K562 (cell line): ENCODE data around the gene RTN4. TPM values are rescaled to one million over a fixed set of nuclear protein-coding genes. Genes with fewer than 3 reads are reported as not detected.

Experiments used
- ATAC-seq: fragments of 200-7000 bp; cut with Tn5 transposase; 3 replicates; pipeline ENCODE4 v1.9.1; 2020; ENCODE audit warnings: moderate library complexity
- BruUV-seq: library from RNA; stranded (reverse); fragments of 400-500 nt; replicated peaks from 2 replicates; lab custom pipeline; 2021; lab: Mats Ljungman, UMichigan
- CTCF ChIA-PET: fragments of 300-600 bp; formaldehyde crosslinking; extraction: SDS; loops from one replicate; lab custom pipeline; 2021; ENCODE audit warnings: low intra/inter-chr PET ratio; lab: Yijun Ruan, JAX
- POLR2A ChIA-PET: fragments of 300-600, 350-650 bp; sonication (Branson Sonifier 250); formaldehyde crosslinking; extraction: SDS; loops from one replicate; lab custom pipeline; 2021; ENCODE audit warnings: antibody characterized with exemption, inconsistent platforms; lab: Yijun Ruan, JAX
- DNase-seq, 4 experiments: peaks; one replicate each; pipeline versions ENCODE4 v3.0.0 to v3.0.0-alpha.2; 2011 to 2018; ENCODE audit warnings: low spot score in 3 of 4, mixed read lengths in 3 of 4; ENCODE audit errors: extremely low read depth in 1 of 4
- FAIRE-seq: peaks from 2 replicates; lab custom pipeline; 2011; peaks lifted over from hg19 to GRCh38; lab: Jason Lieb, UNC
- H2AFZ ChIP-seq: 2 replicates; pipeline ENCODE4 v1.6.0; 2011; ENCODE audit warnings: low read depth, low read length, control low read depth, inconsistent platforms
- H3K27ac ChIP-seq: fragments of 200-600 bp; 3 replicates; pipeline ENCODE4 v1.8.0; 2011; ENCODE audit warnings: low read depth, mild to moderate bottlenecking, control low read depth, inconsistent platforms, low read length, moderate library complexity, mixed read lengths; ENCODE audit errors: extremely low read depth
- H3K27me3 ChIP-seq, 2 experiments: fragments of 300-600 bp in 1 of 2; 2 replicates in 1 of 2; 3 replicates in 1 of 2; pipeline versions ENCODE4 v1.6.0 to v1.8.0; 2011; ENCODE audit warnings: inconsistent platforms in 2 of 2, low read length in 2 of 2, mild to moderate bottlenecking in 1 of 2, mixed read lengths in 1 of 2, moderate library complexity in 1 of 2; ENCODE audit not compliant: control insufficient read depth in 2 of 2, insufficient read depth in 2 of 2
- H3K36me3 ChIP-seq: fragments of 300-600 bp; 3 replicates; pipeline ENCODE4 v1.8.0; 2011; ENCODE audit warnings: mild to moderate bottlenecking, low read length, inconsistent platforms; ENCODE audit not compliant: control insufficient read depth, insufficient read depth
- H3K4me1 ChIP-seq, 2 experiments: fragments of 200-600 bp in 1 of 2; replicated peaks in 1 of 2; 2 replicates in 1 of 2; 3 replicates in 1 of 2; pipeline versions ENCODE4 v1.5.1 to v1.8.0; 2011; ENCODE audit warnings: inconsistent platforms in 2 of 2, low read length in 2 of 2, mild to moderate bottlenecking in 1 of 2, mixed read lengths in 1 of 2, moderate library complexity in 1 of 2; ENCODE audit not compliant: control insufficient read depth in 2 of 2, insufficient read depth in 2 of 2
- H3K4me2 ChIP-seq: 2 replicates; pipeline ENCODE4 v1.6.1; 2011; ENCODE audit warnings: low read length, control low read depth, inconsistent platforms, mixed read lengths; ENCODE audit not compliant: insufficient read depth
- H3K4me3 ChIP-seq: fragments of 200-600 bp; sonication (generic), shearing (Covaris generic); 2 replicates; pipeline ENCODE4 v1.5.1; 2016; ENCODE audit warnings: control low read depth, inconsistent platforms
- H3K79me2 ChIP-seq: fragments of 200-600 bp; 3 replicates; pipeline ENCODE4 v1.8.0; 2011; ENCODE audit warnings: low read length, inconsistent platforms; ENCODE audit not compliant: control insufficient read depth, insufficient read depth
- H3K9ac ChIP-seq, 2 experiments: 2 replicates each; pipeline versions ENCODE4 v1.6.0 to v1.6.1; 2011; ENCODE audit warnings: low read depth in 2 of 2, low read length in 2 of 2, control low read depth in 1 of 2, inconsistent platforms in 1 of 2, mild to moderate bottlenecking in 1 of 2, mixed read lengths in 1 of 2; ENCODE audit not compliant: insufficient read depth in 1 of 2
- H3K9me1 ChIP-seq: one replicate; pipeline ENCODE4 v1.6.0; 2011; ENCODE audit warnings: inconsistent platforms, mild to moderate bottlenecking, low read length, moderate library complexity; ENCODE audit not compliant: control insufficient read depth, insufficient read depth
- H3K9me3 ChIP-seq: replicated peaks from 2 replicates; pipeline ENCODE4 v1.5.1; 2011; ENCODE audit warnings: low read depth, low read length, inconsistent platforms; ENCODE audit not compliant: control insufficient read depth, insufficient read depth
- H4K20me1 ChIP-seq: replicated peaks from 2 replicates; pipeline ENCODE4 v1.6.1; 2011; ENCODE audit warnings: low read length, inconsistent platforms, mixed read lengths; ENCODE audit not compliant: control insufficient read depth, insufficient read depth
- GABPB2 ChIP-seq: fragments of 250-450 bp; sonication (Bioruptor Pico); conservative IDR thresholded peaks from 2 replicates; pipeline ENCODE4 v1.5.1; 2021; ENCODE audit warnings: mild to moderate bottlenecking
- HDAC2 ChIP-seq: fragments of 450-650 bp; IDR thresholded peaks from 2 replicates; pipeline ENCODE4 v1.6.1; 2016; ENCODE audit warnings: mild to moderate bottlenecking
- MTA2 ChIP-seq: fragments of 450-650 bp; IDR thresholded peaks from 2 replicates; pipeline ENCODE4 v1.6.1; 2016; ENCODE audit warnings: low read depth
- WGBS: fragments of 100-300 bp; shearing (Covaris generic); methylation state at CpG from one replicate; pipeline ENCODE4 v1.1.6; 2016; ENCODE audit warnings: low coverage, mixed read lengths; ENCODE audit not compliant: insufficient coverage; ENCODE audit errors: missing lambda C conversion rate; 5-methylcytosine and 5-hydroxymethylcytosine counted together
- in situ Hi-C: fragments of 300-500 bp; cut with MboI; formaldehyde crosslinking; loops from 4 replicates; pipeline ENCODE4 v1.15.0; 2018; ENCODE audit warnings: inconsistent platforms, mixed read lengths
- intact Hi-C: fragments of 100-400 bp; cut with micrococcal nuclease; formaldehyde crosslinking; loops from 2 replicates; pipeline ENCODE4 v1.14.2; 2022
- polyA plus RNA-seq, 8 experiments: library from polyadenylated mRNA; depleted of rRNA in 4 of 8; stranded (reverse) in 5 of 8; unstranded in 3 of 8; fragments of >200 nt; fragmentation: Nextera tagmentation in 2 of 8; fragmentation: Illumina TruSeq in 1 of 8; extraction: Ambion mirVana in 2 of 8; extraction: Trizol in 1 of 8; gene quantifications; 2 replicates each; pipeline versions ENCODE4 v1.2.1 to v1.2.3, GENCODE V29; 2011 to 2014; ENCODE audit warnings: inconsistent platforms in 1 of 8, missing spikeins in 1 of 8
- total RNA-seq, 7 experiments: library from RNA; depleted of rRNA in 6 of 7; stranded (reverse); fragments of >200 nt in 6 of 7; fragmentation: Illumina TruSeq in 2 of 7; extraction: Trizol in 2 of 7; gene quantifications; 2 replicates each; pipeline versions ENCODE4 v1.2.1 to v1.2.3, GENCODE V29; 2011 to 2021; ENCODE audit warnings: low replicate concordance in 1 of 7
- TF ChIP-seq, protein P1 (sequence below): fragments of 200-800 bp; sonication (Bioruptor generic); IDR thresholded peaks from 2 replicates; pipeline ENCODE4 v1.6.1; 2016; ENCODE audit warnings: missing genetic modification characterization, missing compliant biosample characterization
- TF ChIP-seq, protein P2 (sequence below): fragments of 250-450 bp; sonication (Bioruptor Pico); IDR thresholded peaks from 2 replicates; pipeline ENCODE4 v1.8.0; 2021; ENCODE audit warnings: moderate library complexity, mild to moderate bottlenecking, inconsistent platforms

The RTN4 gene
- total and polyA plus RNA-seq, 9 of the 15 experiments (the other 6 are each of a cell fraction or from before 2014, with no cell fraction given) = 73.0 to 248 (median 116) TPM

DNA sequence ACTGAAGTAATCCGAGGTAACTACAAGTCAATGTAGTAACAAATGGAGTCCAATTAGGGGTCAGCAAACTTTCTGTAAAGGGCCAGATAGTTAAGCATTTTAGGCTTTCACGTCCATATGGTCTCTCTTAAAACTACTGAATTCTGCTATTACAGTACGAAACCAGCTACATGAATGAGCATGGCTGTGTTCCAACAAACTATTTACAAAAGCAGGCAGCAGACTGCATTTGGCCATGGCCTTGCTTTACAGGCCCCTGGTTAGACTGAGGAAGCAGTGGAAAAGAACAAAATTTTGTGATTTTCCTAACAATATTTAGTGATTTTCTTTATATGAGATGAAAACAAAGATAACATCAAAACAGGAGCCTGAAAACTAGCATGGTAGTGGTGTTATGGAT, 64.0 kb downstream of the RTN4 start:
- Histone ChIP-seq H3K79me2 (peaks cover 94% of the 10 kb centered on the region), H4K20me1 (peaks cover 25% of the 10 kb centered on the region; the same call in 1 of the 2 replicates), H3K9me1 (no peaks in the 10 kb centered on the region), H3K4me1 (no peaks in the 10 kb centered on the region), H3K4me2 (no peak overlapping the region), H3K9ac (no peak overlapping the region), H3K9me3 (no peaks in the 10 kb centered on the region), H3K4me3 (no peak overlapping the region), H2AFZ (no peak overlapping the region), H3K27ac (no peak overlapping the region), H3K27me3 (no peaks in the 10 kb centered on the region), H3K36me3 (peaks cover 68% of the 10 kb centered on the region)
- no peak for DNase-seq
- no TSS peak for BruUV-seq
- FAIRE-seq = no peak
- POLR2A ChIA-PET = interaction anchor here (2.1 kb wide), 1 partner anchor 9 kb away, joined by 4 read pairs; no protein-coding TSS in a partner anchor
- CTCF ChIA-PET = no interaction called here
- in situ Hi-C loops = no loop called here
- TF ChIP-seq MTA2 = no peak
- TF ChIP-seq HDAC2 = no peak
- TF ChIP-seq, protein P1, sequence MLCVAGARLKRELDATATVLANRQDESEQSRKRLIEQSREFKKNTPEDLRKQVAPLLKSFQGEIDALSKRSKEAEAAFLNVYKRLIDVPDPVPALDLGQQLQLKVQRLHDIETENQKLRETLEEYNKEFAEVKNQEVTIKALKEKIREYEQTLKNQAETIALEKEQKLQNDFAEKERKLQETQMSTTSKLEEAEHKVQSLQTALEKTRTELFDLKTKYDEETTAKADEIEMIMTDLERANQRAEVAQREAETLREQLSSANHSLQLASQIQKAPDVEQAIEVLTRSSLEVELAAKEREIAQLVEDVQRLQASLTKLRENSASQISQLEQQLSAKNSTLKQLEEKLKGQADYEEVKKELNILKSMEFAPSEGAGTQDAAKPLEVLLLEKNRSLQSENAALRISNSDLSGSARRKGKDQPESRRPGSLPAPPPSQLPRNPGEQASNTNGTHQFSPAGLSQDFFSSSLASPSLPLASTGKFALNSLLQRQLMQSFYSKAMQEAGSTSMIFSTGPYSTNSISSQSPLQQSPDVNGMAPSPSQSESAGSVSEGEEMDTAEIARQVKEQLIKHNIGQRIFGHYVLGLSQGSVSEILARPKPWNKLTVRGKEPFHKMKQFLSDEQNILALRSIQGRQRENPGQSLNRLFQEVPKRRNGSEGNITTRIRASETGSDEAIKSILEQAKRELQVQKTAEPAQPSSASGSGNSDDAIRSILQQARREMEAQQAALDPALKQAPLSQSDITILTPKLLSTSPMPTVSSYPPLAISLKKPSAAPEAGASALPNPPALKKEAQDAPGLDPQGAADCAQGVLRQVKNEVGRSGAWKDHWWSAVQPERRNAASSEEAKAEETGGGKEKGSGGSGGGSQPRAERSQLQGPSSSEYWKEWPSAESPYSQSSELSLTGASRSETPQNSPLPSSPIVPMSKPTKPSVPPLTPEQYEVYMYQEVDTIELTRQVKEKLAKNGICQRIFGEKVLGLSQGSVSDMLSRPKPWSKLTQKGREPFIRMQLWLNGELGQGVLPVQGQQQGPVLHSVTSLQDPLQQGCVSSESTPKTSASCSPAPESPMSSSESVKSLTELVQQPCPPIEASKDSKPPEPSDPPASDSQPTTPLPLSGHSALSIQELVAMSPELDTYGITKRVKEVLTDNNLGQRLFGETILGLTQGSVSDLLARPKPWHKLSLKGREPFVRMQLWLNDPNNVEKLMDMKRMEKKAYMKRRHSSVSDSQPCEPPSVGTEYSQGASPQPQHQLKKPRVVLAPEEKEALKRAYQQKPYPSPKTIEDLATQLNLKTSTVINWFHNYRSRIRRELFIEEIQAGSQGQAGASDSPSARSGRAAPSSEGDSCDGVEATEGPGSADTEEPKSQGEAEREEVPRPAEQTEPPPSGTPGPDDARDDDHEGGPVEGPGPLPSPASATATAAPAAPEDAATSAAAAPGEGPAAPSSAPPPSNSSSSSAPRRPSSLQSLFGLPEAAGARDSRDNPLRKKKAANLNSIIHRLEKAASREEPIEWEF (CRISPR knock-in tag) = no peak
- no peak for TF ChIP-seq GABPB2 (CRISPR knock-in tag)
- TF ChIP-seq, protein P2, sequence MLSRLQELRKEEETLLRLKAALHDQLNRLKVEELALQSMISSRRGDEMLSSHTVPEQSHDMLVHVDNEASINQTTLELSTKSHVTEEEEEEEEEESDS = no peak
- WGBS = 92% methylated on average over 3 of the region's 3 CpGs
- intact Hi-C loops = no loop called here
- ATAC-seq = no peak
